HEK293T (cell line): ENCODE results near the gene RAD51B.

ENCODE experiments used
- ARNT ChIP-seq: fragments of 450-650 bp; IDR thresholded peaks from 2 replicates; pipeline ENCODE4 v1.6.1; 2017; ENCODE audit warnings: mild to moderate bottlenecking
- FOXM1 ChIP-seq: fragments of 450-650 bp; IDR thresholded peaks from 2 replicates; pipeline ENCODE4 v1.6.1; 2017; ENCODE audit warnings: mild to moderate bottlenecking, borderline replicate concordance
- HDGF ChIP-seq: fragments of 450-650 bp; IDR thresholded peaks from 2 replicates; pipeline ENCODE4 v1.6.1; 2017; ENCODE audit warnings: antibody characterized with exemption, borderline replicate concordance

- TF ChIP-seq ARNT: no peak
- no peak for TF ChIP-seq FOXM1
- no peak for TF ChIP-seq HDGF
These were observed 428.2 kb downstream of the RAD51B start for GRCh38 chr14:68247676-68248268.
